A673 (cell line): ENCODE results near the gene RIN1. TPM values are rescaled to one million over a fixed set of nuclear protein-coding genes. Genes with fewer than 3 reads are reported as not detected.
A peak's percentile ranks its signal among the peaks of the same experiment; 100 is the strongest.

Experiments
- BruUV-seq: library from RNA; stranded (reverse); fragments of 400-500 nt; replicated peaks from 2 replicates; lab custom pipeline; 2021; lab: Mats Ljungman, UMichigan
- CTCF ChIA-PET: fragments of 300-600 bp; sonication (Branson Sonifier 250); formaldehyde crosslinking; loops from one replicate; lab custom pipeline; 2022; ENCODE audit warnings: antibody characterized with exemption; lab: Charles Lee
- POLR2A ChIA-PET: fragments of 300-600 bp; sonication (Branson Sonifier 250); formaldehyde crosslinking; loops from one replicate; lab custom pipeline; 2022; ENCODE audit warnings: antibody characterized with exemption; ENCODE audit not compliant: low non-redundant PET; lab: Charles Lee
- DNase-seq: peaks from one replicate; pipeline ENCODE4 v3.0.0-alpha.2; 2015; ENCODE audit warnings: low spot score
- H3K27ac ChIP-seq: fragments of 200-600 bp; sonication (generic); 2 replicates; pipeline ENCODE4 v1.5.1; 2016; ENCODE audit warnings: mixed run types, low read depth, mild to moderate bottlenecking, mixed read lengths, antibody characterized with exemption, low read length; ENCODE audit not compliant: poor library complexity, severe bottlenecking
- H3K27me3 ChIP-seq: fragments of 200-600 bp; sonication (generic); replicated peaks from 2 replicates; pipeline ENCODE4 v1.6.1; 2017; ENCODE audit warnings: mixed run types, low read depth, mild to moderate bottlenecking, mixed read lengths, antibody characterized with exemption, low read length; ENCODE audit not compliant: insufficient read depth, poor library complexity
- H3K36me3 ChIP-seq: fragments of 200-600 bp; sonication (generic); 2 replicates; pipeline ENCODE4 v1.6.1; 2016; ENCODE audit warnings: mixed run types, mild to moderate bottlenecking, mixed read lengths, antibody characterized with exemption, low read length; ENCODE audit not compliant: insufficient read depth, poor library complexity, severe bottlenecking
- H3K4me1 ChIP-seq: fragments of 200-600 bp; sonication (generic); 2 replicates; pipeline ENCODE4 v1.6.1; 2017; ENCODE audit warnings: mixed run types, mild to moderate bottlenecking, mixed read lengths, antibody characterized with exemption, low read length; ENCODE audit not compliant: insufficient read depth, poor library complexity, severe bottlenecking
- H3K4me3 ChIP-seq: fragments of 200-600 bp; sonication (generic); 2 replicates; pipeline ENCODE4 v1.5.1; 2016; ENCODE audit warnings: low read depth, mixed run types, mild to moderate bottlenecking, mixed read lengths, low read length; ENCODE audit not compliant: poor library complexity, severe bottlenecking
- H3K9me3 ChIP-seq: fragments of 200-600 bp; sonication (generic); 2 replicates; pipeline ENCODE4 v1.6.1; 2016; ENCODE audit warnings: mixed run types, low read depth, mild to moderate bottlenecking, mixed read lengths, antibody characterized with exemption, low read length; ENCODE audit not compliant: poor library complexity, severe bottlenecking
- EZH2 ChIP-seq: fragments of 200-600 bp; sonication (generic); IDR thresholded peaks from 2 replicates; pipeline ENCODE4 v1.6.1; 2017; ENCODE audit warnings: borderline replicate concordance, low read depth, mild to moderate bottlenecking, mixed read lengths, antibody characterized with exemption, low read length; ENCODE audit not compliant: poor library complexity, severe bottlenecking
- intact Hi-C: fragments of 100-400 bp; cut with micrococcal nuclease; formaldehyde crosslinking; loops from one replicate; pipeline ENCODE4 v1.10.0; 2022; ENCODE audit not compliant: unreplicated experiment
- total RNA-seq: library from RNA; stranded (reverse); gene quantifications from 2 replicates; pipeline ENCODE4 v1.2.3, GENCODE V29; 2021
- TF ChIP-seq, protein P1 (sequence below): fragments of 300-800, 200-600 bp; sonication (generic); conservative IDR thresholded peaks from 2 replicates; pipeline ENCODE4 v1.5.1; 2017; ENCODE audit warnings: low read depth, mild to moderate bottlenecking, antibody characterized with exemption, low read length, moderate library complexity, mixed read lengths

The RIN1 gene
- total RNA-seq, 1 experiment from 2014 or later, result 4.9 TPM

DNA sequence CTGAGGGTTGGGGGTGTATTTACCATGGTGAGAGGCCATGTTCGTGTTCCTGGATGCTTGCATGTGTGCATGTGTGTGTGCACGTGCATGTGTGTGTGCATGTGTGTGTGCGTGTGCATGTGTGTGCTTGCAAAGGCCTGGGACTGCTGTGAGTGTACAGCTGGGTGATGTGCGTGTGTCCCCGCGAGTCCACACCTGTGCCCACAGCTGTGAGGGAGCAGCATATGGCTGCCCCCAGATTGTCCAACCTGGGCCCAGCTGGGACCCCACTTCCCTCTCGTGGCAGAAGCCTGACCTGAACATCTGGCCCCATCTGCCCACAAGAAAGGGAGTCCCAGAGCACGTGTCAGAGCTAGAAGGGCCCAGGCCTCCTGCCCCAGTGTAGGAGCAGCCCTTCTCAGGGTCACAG, 11.0 kb downstream of the RIN1 start:
- TF ChIP-seq EZH2, result no peak
- TF ChIP-seq, protein P1, sequence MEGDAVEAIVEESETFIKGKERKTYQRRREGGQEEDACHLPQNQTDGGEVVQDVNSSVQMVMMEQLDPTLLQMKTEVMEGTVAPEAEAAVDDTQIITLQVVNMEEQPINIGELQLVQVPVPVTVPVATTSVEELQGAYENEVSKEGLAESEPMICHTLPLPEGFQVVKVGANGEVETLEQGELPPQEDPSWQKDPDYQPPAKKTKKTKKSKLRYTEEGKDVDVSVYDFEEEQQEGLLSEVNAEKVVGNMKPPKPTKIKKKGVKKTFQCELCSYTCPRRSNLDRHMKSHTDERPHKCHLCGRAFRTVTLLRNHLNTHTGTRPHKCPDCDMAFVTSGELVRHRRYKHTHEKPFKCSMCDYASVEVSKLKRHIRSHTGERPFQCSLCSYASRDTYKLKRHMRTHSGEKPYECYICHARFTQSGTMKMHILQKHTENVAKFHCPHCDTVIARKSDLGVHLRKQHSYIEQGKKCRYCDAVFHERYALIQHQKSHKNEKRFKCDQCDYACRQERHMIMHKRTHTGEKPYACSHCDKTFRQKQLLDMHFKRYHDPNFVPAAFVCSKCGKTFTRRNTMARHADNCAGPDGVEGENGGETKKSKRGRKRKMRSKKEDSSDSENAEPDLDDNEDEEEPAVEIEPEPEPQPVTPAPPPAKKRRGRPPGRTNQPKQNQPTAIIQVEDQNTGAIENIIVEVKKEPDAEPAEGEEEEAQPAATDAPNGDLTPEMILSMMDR, result no peak
- Histone ChIP-seq H3K27me3 (no peaks in the 10 kb centered on the region), H3K4me1 (peaks cover 24% of the 10 kb centered on the region), H3K36me3 (no peaks in the 10 kb centered on the region), H3K4me3 (no peak overlapping the region), H3K9me3 (no peaks in the 10 kb centered on the region), H3K27ac (peak overlapping the region; percentile 50)
- intact Hi-C loops, result loop anchor here (5.0 kb wide), 1 partner anchor 103 kb away; no protein-coding TSS in a partner anchor
- BruUV-seq, result no TSS peak
- ChIA-PET CTCF (no interaction called here), POLR2A (no interaction called here)
- DNase-seq, result no peak

DNA sequence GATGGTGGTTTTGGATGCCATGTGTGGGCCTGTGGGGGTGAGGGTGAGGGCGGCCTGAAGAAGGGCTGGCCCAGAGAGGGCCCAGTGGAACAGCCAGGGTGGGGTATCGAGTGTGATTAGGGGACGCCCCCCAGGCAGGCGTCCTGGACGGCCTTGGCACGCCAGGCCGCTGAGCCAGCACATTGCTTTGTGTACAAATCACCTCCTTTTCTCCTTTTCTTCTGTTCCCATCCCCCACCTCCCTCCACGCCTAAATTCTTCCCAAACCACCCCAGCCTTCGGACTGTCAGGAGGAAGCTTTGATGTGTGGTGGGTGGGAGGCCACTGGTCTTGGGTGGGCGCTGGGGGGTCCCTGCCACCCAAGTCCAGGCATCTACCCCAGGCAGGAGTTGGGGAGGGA, 11.6 kb downstream of the RIN1 start:
- Histone ChIP-seq H3K4me1 (peaks cover 24% of the 10 kb centered on the region), H3K36me3 (no peaks in the 10 kb centered on the region), H3K27ac (peak overlapping the region; percentile 50), H3K27me3 (no peaks in the 10 kb centered on the region), H3K9me3 (no peaks in the 10 kb centered on the region), H3K4me3 (no peak overlapping the region)
- no peak for TF ChIP-seq EZH2
- TF ChIP-seq, protein P1, result no peak
- POLR2A ChIA-PET, result no interaction called here
- DNase-seq, result no peak
- CTCF ChIA-PET, result no interaction called here
- no TSS peak for BruUV-seq
- intact Hi-C loops, result loop anchor here (5.0 kb wide), 1 partner anchor 102 kb away; no protein-coding TSS in a partner anchor

DNA sequence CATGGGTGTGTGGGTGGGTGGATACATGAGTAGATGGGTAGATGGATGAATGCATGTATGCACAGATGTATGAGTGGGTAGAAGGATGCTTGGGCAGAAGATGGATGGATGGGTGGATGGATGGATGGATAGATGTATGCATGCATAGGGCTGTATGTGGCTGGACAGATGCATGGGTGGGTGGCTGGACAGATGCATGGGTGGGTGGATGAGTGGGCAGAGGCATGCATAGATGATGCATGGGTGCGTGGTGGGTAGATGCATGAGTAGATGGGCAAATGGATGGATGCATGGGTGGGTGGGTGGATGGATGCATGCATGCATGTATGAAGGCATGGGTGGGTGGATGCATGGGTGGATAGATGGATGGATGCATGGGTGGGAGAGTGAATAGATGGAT, 12.6 kb downstream of the RIN1 start:
- Histone ChIP-seq H3K36me3 (no peaks in the 10 kb centered on the region), H3K4me1 (peaks cover 29% of the 10 kb centered on the region), H3K4me3 (no peak overlapping the region), H3K9me3 (no peaks in the 10 kb centered on the region), H3K27me3 (no peaks in the 10 kb centered on the region), H3K27ac (no peak overlapping the region)
- intact Hi-C loops, result no loop called here
- BruUV-seq, result no TSS peak
- no peak for DNase-seq
- TF ChIP-seq EZH2, result no peak
- TF ChIP-seq, protein P1, result no peak
- POLR2A ChIA-PET, result no interaction called here
- CTCF ChIA-PET, result no interaction called here
